ENCODE results near the gene CTSE. TPM values are rescaled to one million over a fixed set of nuclear protein-coding genes. Genes with fewer than 3 reads are reported as not detected.

CTSE gene
- total RNA-seq, 4 donors from 2014 or later = 0.13 TPM; not detected in 3

- Histone ChIP-seq H3K27me3 (no peaks in the 10 kb centered on the region), H3K27ac (replicated peaks in 1 of 4) (no peak overlapping the region), H3K4me3 (no peak overlapping the region), H3K36me3 (no peaks in the 10 kb centered on the region), H3K4me1 (no peaks in the 10 kb centered on the region), H3K9me3 (no peaks in the 10 kb centered on the region)
- TF ChIP-seq EP300 (IDR thresholded peaks at IDR 0.05) = no peak
- TF ChIP-seq POLR2A (IDR thresholded peaks at IDR 0.05; ENCODE audit: low read depth) = no peak
- no peak for TF ChIP-seq CTCF (IDR thresholded peaks at IDR 0.05)
- no peak for TF ChIP-seq POLR2AphosphoS5 (IDR thresholded peaks at IDR 0.05)
- intact Hi-C loops (cut with DNase I) = no loop called here
- 90% methylated on average over 10 of the region's 10 CpGs for WGBS
- no peak for DNase-seq (ENCODE audit: extremely low spot score)
Observed at GRCh38 chr1:205967554-205968335, 56.0 kb downstream of the CTSE start.

GRCh38 chr1:205965036-205965884 lies 58.4 kb downstream of the CTSE start:
- intact Hi-C loops (cut with DNase I) = no loop called here
- Histone ChIP-seq H3K9me3 (no peaks in the 10 kb centered on the region), H3K4me1 (peaks cover 3 to 15% (median 10%) of the 10 kb centered on the region in 4 donors), H3K4me3 (no peak overlapping the region), H3K36me3 (no peaks in the 10 kb centered on the region), H3K27ac (replicated peaks in 1 of 4) (no peak overlapping the region), H3K27me3 (peaks cover 0 to 1% (median 0%) of the 10 kb centered on the region in 4 donors)
- no peak for DNase-seq (ENCODE audit: extremely low spot score)
- 93% methylated on average over 13 of the region's 13 CpGs for WGBS
- no peak for TF ChIP-seq EP300 (IDR thresholded peaks at IDR 0.05)
- no peak for TF ChIP-seq POLR2A (IDR thresholded peaks at IDR 0.05; ENCODE audit: low read depth)
- no peak for TF ChIP-seq CTCF (IDR thresholded peaks at IDR 0.05)
- no peak for TF ChIP-seq POLR2AphosphoS5 (IDR thresholded peaks at IDR 0.05)

- intact Hi-C loops (cut with DNase I) = no loop called here
- no peak for TF ChIP-seq POLR2AphosphoS5 (IDR thresholded peaks at IDR 0.05)
- no peak for TF ChIP-seq POLR2A (IDR thresholded peaks at IDR 0.05; ENCODE audit: low read depth)
- no peak for TF ChIP-seq CTCF (IDR thresholded peaks at IDR 0.05)
- TF ChIP-seq EP300 (IDR thresholded peaks at IDR 0.05) = no peak
- H3K4me3 ChIP-seq = no peak overlapping the region
- H3K9me3 ChIP-seq = no peaks in the 10 kb centered on the region
- H3K4me1 ChIP-seq = peaks cover 3 to 15% (median 10%) of the 10 kb centered on the region in 4 donors
- WGBS = 92% methylated on average over 16 of the region's 16 CpGs
- no peak for DNase-seq (ENCODE audit: extremely low spot score)
- no peak overlapping the region for H3K27ac ChIP-seq (replicated peaks in 1 of 4)
- no peaks in the 10 kb centered on the region for H3K36me3 ChIP-seq
- peaks cover 0 to 12% (median 0%) of the 10 kb centered on the region in 4 donors for H3K27me3 ChIP-seq
Observed at GRCh38 chr1:205963352-205964155, 60.1 kb downstream of the CTSE start.

- DNase-seq (ENCODE audit: extremely low spot score) = no peak
Observed at GRCh38 chr1:205962821-205963221, 60.9 kb downstream of the CTSE start.

More at GRCh38 chr1:205962821-205963221, 60.9 kb downstream of the CTSE start:
- TF ChIP-seq POLR2AphosphoS5 (IDR thresholded peaks at IDR 0.05) (no peak), CTCF (IDR thresholded peaks at IDR 0.05) (no peak), POLR2A (IDR thresholded peaks at IDR 0.05; ENCODE audit: low read depth) (no peak), EP300 (IDR thresholded peaks at IDR 0.05) (no peak)
- no peaks in the 10 kb centered on the region for H3K9me3 ChIP-seq
- H3K4me3 ChIP-seq = no peak overlapping the region
- no peaks in the 10 kb centered on the region for H3K36me3 ChIP-seq
- H3K27me3 ChIP-seq = peaks cover 0 to 15% (median 0%) of the 10 kb centered on the region in 4 donors
- peaks cover 3 to 15% (median 10%) of the 10 kb centered on the region in 4 donors for H3K4me1 ChIP-seq
- no peak overlapping the region for H3K27ac ChIP-seq (replicated peaks in 1 of 4)
- 83% methylated on average over 3 of the region's 6 CpGs for WGBS
- intact Hi-C loops (cut with DNase I) = no loop called here

All from esophagus muscularis mucosa (tissue), 4 donors.